Measurements from ENCODE around the gene URB1.
"Not testable (repeated sequence)": the region's sequence is repeated elsewhere in the genome, so short reads cannot be mapped to it uniquely, and the experiment has no call there.

Gene URB1

GRCh38 chr21:32412162-32413014, 19.6 kb upstream of the URB1 start, which contains the start of gene EVA1C:
Gene EVA1C, plus strand, starts transcription at chr21:32412706. Its CDS starts 148 bp downstream, at chr21:32412854.
- peak; percentile 81 for DNase-seq

- DNase-seq = peak; percentile 77
Measured at GRCh38 chr21:32411350-32412161, 18.7 kb upstream of the URB1 start.

GRCh38 chr21:32410916-32411315, 18.1 kb upstream of the URB1 start:
- no peak for DNase-seq

- DNase-seq = no peak
Measured at GRCh38 chr21:32410291-32410690, 17.5 kb upstream of the URB1 start.

- DNase-seq = no peak
Measured at GRCh38 chr21:32406405-32406804, 13.6 kb upstream of the URB1 start.

- peak; percentile 65 for DNase-seq
Measured at GRCh38 chr21:32403201-32403777, 10.5 kb upstream of the URB1 start.

GRCh38 chr21:32393677-32394001, 827 bp upstream of the URB1 start:
- no peak for DNase-seq

GRCh38 chr21:32392299-32392879, 423 bp downstream of the URB1 start:
- DNase-seq = no peak

- DNase-seq = no peak
Measured at GRCh38 chr21:32391755-32392154, 1.1 kb downstream of the URB1 start.

GRCh38 chr21:32390537-32391224, 2.1 kb downstream of the URB1 start:
- DNase-seq = not testable (repeated sequence)

- DNase-seq = no peak
Measured at GRCh38 chr21:32389337-32390015, 3.3 kb downstream of the URB1 start.

GRCh38 chr21:32388306-32388705, 4.5 kb downstream of the URB1 start:
- DNase-seq = no peak

GRCh38 chr21:32387151-32387550, 5.7 kb downstream of the URB1 start:
- no peak for DNase-seq

- no peak for DNase-seq
Measured at GRCh38 chr21:32386195-32386870, 6.5 kb downstream of the URB1 start.

- no peak for DNase-seq
Measured at GRCh38 chr21:32383812-32384211, 9.0 kb downstream of the URB1 start.

GRCh38 chr21:32382108-32382644, 10.6 kb downstream of the URB1 start:
- DNase-seq = no peak

- DNase-seq = no peak
Measured at GRCh38 chr21:32381571-32381970, 11.2 kb downstream of the URB1 start.

GRCh38 chr21:32380940-32381339, 11.9 kb downstream of the URB1 start:
- DNase-seq = no peak

- no peak for DNase-seq
Measured at GRCh38 chr21:32378956-32379355, 13.9 kb downstream of the URB1 start.

- DNase-seq = no peak
Measured at GRCh38 chr21:32377991-32378390, 14.8 kb downstream of the URB1 start.

GRCh38 chr21:32377506-32377905, 15.3 kb downstream of the URB1 start:
- DNase-seq = no peak
